NCI-H1417 (cell line): Measurements from ENCODE around the gene MUSTN1.

Source experiments
- DNase-seq, 3 experiments: peaks; one replicate each; lab custom pipeline; 2025; lab: John Stamatoyannopoulos, UW

The MUSTN1 gene

DNA sequence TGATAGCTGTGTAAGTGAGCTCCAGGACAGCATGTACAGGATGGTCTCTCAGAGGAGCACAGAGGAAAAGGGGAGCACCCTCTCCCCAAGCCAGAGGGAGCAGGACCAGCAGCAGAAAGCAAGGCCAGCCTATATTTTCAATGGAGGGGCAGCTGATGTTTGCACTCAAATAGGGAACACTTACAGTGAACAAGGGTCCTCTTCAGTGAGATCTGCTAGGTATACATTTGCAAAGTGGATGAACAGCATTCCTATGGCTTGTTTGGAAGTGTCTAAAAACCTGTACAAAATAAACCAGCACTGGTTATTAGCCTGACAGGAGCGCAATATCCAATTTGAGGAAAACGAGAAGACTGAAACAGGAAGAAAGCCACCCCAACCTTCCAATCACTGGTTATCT lies 17.6 kb upstream of the MUSTN1 start:
- no peak for DNase-seq

DNA sequence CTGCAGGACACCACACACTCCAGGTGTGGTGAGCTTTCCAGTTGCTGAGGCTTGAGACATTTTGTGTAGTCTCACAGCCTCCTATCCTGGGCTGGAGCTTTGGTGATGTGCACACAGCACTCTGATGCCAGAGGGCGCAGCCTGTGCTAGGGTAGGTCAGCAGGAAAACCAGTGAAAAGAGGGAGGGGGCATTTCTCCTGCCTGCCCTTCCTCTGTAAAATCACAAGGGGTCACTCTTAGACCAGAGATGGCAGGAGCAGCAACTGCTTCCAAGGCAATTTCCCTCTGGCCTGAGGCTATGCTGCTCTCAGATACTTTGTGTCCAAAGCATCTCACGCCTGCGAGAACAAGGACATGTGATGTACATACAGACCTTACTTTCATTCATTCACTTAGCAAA lies 16.5 kb upstream of the MUSTN1 start:
- DNase-seq: peak in 2 of 3 experiments; percentile 28 to 72

DNA sequence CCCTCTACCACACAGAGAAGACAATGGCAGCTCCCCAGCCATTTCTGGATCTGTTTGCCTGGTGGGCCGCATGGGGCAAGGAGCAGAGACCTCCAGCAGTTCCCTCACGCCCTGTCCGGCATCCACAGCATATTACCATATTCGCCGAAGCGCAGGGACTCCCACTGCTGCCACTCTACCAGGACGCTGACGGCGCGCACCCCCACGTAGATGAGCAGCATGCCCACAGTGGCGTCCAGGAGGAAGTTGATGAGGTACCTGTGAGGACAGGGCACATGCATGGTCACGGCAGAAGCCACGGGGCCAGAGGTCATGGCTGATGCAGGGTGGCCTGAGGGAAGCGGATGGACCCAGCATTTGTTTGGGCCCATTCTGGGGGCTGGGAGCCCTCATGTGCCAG lies 14.8 kb upstream of the MUSTN1 start:
- DNase-seq: no peak

GRCh38 chr3:52848617-52849016 lies 13.8 kb upstream of the MUSTN1 start:
- no peak for DNase-seq

DNA sequence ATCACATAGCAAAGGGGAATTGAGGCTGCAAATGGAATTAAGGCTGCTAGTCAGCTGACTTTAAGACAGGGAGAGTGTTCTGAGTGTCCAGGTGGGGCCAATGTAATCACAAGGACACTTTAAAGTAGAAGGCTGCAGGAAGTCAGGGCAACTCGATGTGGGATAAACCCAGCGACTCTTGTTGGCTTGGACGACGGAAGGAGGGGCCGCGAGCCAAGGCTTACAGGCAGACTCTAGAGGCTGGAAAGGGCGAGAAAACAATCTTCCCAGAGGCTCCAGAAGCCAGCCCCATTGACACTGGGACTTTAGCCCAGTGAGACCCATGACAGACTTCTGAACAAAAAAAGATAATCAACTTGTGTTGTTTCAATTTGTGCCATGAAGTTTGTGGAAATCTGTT lies 12.9 kb upstream of the MUSTN1 start:
- no peak for DNase-seq

GRCh38 chr3:52847241-52847640 lies 12.4 kb upstream of the MUSTN1 start:
- no peak for DNase-seq

DNA sequence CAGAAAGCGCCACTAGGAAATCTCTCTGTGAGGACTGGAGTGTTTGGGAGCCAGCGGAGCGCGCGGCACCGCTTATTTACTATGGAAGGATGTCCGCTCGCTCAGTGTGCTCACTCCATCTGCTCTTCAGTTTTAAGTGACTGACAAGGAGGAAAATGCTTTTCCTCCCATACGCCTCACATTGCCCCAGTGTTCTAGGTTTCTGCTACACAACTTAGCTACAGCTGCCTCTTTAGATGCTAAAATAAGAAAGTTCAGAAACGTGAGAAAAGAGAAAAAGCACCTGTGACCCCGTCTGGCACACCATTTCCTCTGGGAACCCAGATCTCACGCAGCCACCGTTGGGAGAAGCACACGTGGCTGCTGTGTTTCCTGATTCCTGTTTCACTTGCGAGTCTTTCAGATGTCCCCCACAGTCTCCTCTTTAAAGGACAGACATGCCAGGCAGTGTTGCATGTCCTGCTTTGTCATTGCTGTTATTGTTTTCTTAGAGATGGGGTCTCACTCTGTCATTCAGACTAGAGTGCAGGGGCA lies 11.7 kb upstream of the MUSTN1 start:
- DNase-seq: peak in 2 of 3 experiments; percentile 4 to 14

- DNase-seq: no peak
Observed at GRCh38 chr3:52845691-52846431, 11.0 kb upstream of the MUSTN1 start.

GRCh38 chr3:52845157-52845556 lies 10.3 kb upstream of the MUSTN1 start:
- DNase-seq: no peak

DNA sequence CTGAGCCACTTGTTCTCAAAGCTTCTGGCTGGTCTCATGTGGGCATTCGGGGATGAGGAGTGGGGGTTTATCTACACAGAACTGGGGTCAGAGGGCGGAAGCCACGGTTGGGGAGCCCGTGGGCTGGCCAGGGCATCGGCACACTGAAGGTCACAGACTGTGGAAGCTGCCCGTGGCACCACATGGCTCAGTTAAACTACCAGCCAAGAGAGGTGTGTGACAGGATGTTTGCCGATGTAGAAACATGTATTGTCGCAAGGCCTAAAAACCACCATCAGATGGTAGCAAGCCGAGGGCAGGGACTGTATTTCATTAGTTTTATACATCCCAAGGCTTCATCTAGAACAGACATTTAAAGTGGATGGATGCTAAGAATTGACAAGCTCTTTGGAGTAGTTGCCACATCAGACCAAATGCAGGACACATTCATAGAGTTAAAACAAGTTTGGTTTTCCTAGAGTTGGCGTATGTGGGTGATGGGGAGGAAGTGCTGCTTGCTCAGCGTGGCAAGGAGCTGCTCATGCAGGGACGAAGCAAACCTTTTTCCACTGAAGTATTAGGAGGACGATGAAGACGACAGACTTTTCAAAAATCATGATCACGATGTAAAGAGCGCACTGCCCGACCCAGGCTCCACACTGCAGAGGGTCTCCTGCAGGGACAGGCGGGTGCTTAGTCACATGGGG lies 9.6 kb upstream of the MUSTN1 start:
- DNase-seq: no peak

DNA sequence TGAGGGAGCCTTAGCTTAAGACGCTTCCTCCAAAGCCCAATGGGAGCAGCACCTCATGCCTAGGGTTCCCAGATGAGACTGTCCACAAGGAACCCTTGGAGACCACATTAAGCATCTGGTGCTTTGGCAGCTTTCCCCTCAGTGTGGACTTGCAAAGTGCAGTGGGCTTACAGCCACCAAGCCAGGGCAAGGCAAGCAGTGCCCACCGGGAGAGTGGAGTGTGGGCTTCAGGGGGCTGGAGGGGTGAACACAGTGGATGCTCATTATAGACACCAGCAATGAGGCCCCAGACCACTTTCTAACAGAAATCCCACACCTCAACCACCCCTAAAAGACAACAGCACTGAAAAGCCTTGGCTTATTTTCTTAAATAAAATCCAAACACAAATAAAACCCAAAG lies 9.1 kb upstream of the MUSTN1 start:
- no peak for DNase-seq

DNA sequence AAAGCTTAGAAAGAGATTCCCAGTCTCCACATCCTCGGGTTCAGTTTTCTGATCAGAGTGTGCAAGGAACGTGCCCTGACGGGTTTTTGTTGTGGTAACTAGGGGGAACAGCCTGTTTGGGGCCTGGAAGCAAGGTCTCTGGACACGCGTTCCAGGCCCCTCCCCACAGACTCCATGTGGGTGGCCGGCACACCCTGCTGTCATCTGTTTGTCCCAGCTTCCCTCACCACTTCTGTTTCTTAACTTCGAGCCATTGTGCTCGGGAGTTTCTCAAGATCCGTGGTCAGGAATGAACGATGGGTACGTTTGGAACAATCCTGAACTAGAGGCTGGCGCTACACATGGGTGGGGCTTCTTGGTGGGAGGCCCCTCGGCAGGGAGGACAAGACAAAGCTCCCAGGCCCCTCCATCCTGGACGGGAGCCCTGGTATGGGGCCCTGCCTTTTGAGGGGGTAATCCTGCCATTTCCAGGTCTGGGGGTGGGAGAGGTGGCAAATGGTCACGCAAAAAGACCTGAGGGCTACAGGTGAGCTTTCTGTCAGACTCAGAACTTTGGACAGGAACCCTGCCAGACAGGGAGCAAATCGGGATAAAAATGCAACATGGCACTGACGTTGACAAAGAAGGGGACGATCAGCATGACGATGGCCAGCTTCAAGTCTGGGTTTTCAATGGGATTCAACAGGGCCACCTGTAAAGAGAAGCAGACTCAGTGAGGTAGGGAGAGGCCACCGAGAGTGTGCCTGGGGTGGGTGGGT lies 8.5 kb upstream of the MUSTN1 start:
- DNase-seq: no peak

GRCh38 chr3:52842424-52842823 lies 7.6 kb upstream of the MUSTN1 start:
- DNase-seq: no peak

GRCh38 chr3:52841981-52842340 lies 7.1 kb upstream of the MUSTN1 start:
- DNase-seq: no peak

GRCh38 chr3:52841211-52841980 lies 6.6 kb upstream of the MUSTN1 start:
- no peak for DNase-seq

DNA sequence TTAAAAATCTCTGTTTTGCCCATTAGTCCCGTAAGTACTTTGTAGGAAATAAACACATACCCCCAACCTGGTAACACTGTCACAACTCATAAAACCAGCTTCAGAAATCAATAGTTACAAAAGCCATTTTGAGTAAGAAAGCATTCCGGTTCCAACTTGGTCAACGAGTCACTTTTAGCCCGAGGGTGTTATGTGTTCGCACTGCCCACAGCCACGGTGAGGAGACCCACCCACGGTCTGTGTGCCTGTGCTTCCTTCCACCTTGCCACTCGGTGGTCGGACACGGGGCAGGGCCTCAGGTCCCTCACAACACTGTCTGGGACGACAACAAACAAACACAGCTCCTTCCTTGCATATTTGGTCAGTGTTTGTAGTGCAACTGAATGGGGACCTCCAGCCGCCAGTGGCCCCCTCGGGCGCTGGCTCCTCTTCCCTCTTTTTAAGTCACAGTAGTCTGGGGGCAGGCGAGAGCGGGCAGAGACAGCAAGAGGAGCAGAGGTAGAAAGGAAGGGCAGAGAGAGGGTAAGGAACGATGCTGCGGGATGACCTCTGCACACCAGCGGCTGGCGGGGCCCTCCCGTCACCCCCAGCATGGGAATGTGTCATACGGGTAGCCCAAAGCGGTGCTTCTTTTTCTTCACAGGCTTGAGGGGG lies 5.2 kb upstream of the MUSTN1 start:
- no peak for DNase-seq

DNA sequence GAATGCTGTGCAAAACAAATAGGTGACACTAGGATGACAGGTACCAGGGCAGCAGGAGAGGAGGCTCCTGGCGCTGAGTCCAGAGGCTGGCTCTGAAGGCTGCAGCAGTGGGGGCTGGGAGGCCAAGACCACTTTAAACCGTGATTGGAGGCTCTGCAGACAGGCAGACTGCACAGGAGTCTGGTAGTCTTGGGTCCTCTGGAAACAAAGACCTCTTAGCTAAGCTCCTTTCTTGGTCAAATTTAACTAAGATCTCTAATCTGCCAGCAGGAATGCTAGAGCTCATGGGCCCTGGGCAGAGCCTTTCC lies 4.4 kb upstream of the MUSTN1 start:
- DNase-seq: no peak

DNA sequence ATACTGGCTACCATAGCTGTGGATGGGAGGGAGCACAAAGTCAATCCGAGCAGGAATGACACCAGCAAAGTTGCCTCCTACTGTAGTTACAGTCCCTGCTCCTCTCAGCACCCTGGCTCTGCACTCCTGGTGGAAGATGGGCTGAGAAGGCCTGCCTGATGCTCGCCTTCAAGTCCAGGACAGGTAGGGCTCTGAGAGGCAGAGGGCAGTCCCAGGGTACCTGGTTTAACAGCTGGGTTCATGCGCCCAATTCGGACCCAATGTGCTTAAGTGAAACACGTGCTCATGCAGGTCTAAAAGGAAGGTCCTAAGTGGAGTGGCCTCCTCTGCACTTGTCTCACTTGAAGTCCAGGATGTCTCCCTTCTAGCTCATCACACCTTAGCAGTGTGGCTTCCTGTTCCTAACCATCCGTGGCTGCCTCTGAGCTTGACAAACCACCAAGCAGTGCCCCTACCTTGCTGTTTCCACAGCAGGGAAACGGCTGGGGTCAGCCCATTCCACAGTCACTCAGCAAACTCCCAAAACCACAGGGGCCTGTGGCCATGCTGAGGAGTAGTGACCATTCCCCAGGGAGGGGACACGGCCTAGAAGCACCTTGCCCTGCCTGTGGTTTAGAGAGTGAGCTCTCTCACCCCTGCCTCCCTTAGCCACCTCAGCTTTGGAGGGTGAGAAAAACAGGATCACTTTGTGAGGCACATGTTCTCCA lies 3.9 kb upstream of the MUSTN1 start:
- DNase-seq: no peak

DNA sequence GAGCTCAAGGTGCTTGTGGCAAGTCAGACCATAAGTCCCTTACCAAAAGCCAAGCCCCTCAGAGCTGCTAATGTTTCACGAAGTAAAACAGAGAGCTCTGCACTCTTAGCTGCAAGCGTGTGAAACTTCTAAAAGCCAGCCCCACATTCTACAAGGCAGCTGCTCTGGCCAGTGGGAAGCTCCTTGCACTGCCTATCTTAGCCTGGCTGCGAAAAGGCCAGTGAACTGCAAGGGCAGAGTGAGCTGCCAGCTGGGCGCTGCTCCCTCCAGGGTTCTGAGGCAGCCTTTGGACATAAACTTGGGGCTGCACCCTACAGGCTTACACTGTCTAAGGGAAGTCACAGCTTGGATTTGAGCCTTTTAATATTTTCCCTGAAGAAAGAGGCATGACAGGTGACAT lies 2.2 kb upstream of the MUSTN1 start:
- DNase-seq: no peak

- no peak for DNase-seq
Observed at GRCh38 chr3:52836471-52836845, 1.6 kb upstream of the MUSTN1 start.
